Neuronal stem cell (in vitro differentiated cells): Measurements from ENCODE around the gene PLXNB3.

ENCODE experiments used
- DNase-seq: peaks from one replicate; pipeline ENCODE4 v3.0.0-alpha.2; 2013; ENCODE audit warnings: low spot score
- H2AFZ ChIP-seq: one replicate; pipeline ENCODE4 v1.6.1; 2013; ENCODE audit warnings: mild to moderate bottlenecking, low read length, inconsistent platforms
- H2AK5ac ChIP-seq: 2 replicates; pipeline ENCODE4 v1.6.1; 2013; ENCODE audit warnings: low read depth, mild to moderate bottlenecking, inconsistent platforms, low read length, moderate library complexity, mixed read lengths
- H2BK120ac ChIP-seq: 2 replicates; pipeline ENCODE4 v1.6.1; 2013; ENCODE audit warnings: low read depth, mild to moderate bottlenecking, inconsistent platforms, low read length, moderate library complexity, mixed read lengths
- H2BK12ac ChIP-seq: one replicate; pipeline ENCODE4 v1.6.1; 2013; ENCODE audit warnings: low read length, inconsistent platforms
- H2BK15ac ChIP-seq: 2 replicates; pipeline ENCODE4 v1.6.1; 2013; ENCODE audit warnings: mild to moderate bottlenecking, low read length, inconsistent platforms, mixed read lengths
- H2BK5ac ChIP-seq: one replicate; pipeline ENCODE4 v1.6.1; 2013; ENCODE audit warnings: inconsistent platforms, mild to moderate bottlenecking, low read length, moderate library complexity
- H3K14ac ChIP-seq: one replicate; pipeline ENCODE4 v1.6.1; 2013; ENCODE audit warnings: low read length, inconsistent platforms
- H3K18ac ChIP-seq: 2 replicates; pipeline ENCODE4 v1.6.1; 2013; ENCODE audit warnings: low read length, inconsistent platforms
- H3K23ac ChIP-seq: 2 replicates; pipeline ENCODE4 v1.6.1; 2013; ENCODE audit warnings: low read depth, mild to moderate bottlenecking, mixed read lengths, low read length, inconsistent platforms; ENCODE audit not compliant: poor library complexity
- H3K27ac ChIP-seq: replicated peaks from 3 replicates; pipeline ENCODE4 v1.5.1; 2013; ENCODE audit warnings: low read length, inconsistent platforms
- H3K27me3 ChIP-seq, 3 experiments: 2 replicates each; pipeline ENCODE4 v1.6.1; 2013; ENCODE audit warnings: low read length in 3 of 3, mild to moderate bottlenecking in 2 of 3, inconsistent platforms in 1 of 3, low read depth in 1 of 3, mixed read lengths in 1 of 3, moderate library complexity in 1 of 3; ENCODE audit not compliant: control insufficient read depth in 3 of 3, insufficient read depth in 3 of 3
- H3K36me3 ChIP-seq, 2 donors: replicated peaks in 1 of 2; 2 replicates each; pipeline ENCODE4 v1.6.1; 2013; ENCODE audit warnings: low read length in 2 of 2; ENCODE audit not compliant: control insufficient read depth in 2 of 2, insufficient read depth in 2 of 2
- H3K4ac ChIP-seq: 2 replicates; pipeline ENCODE4 v1.6.1; 2013; ENCODE audit warnings: inconsistent platforms, mild to moderate bottlenecking, low read length, moderate library complexity
- H3K4me1 ChIP-seq, 2 donors: 1 replicate in 1 of 2; 2 replicates in 1 of 2; pipeline ENCODE4 v1.6.1; 2013; ENCODE audit warnings: low read length in 2 of 2, low read depth in 1 of 2; ENCODE audit not compliant: control insufficient read depth in 2 of 2, insufficient read depth in 1 of 2
- H3K4me2 ChIP-seq: one replicate; pipeline ENCODE4 v1.6.1; 2013; ENCODE audit warnings: mild to moderate bottlenecking, low read length, inconsistent platforms; ENCODE audit not compliant: insufficient read depth, poor library complexity, severe bottlenecking
- H3K4me3 ChIP-seq, 2 donors: 2 replicates each; pipeline ENCODE4 v1.5.1; 2013; ENCODE audit warnings: low read length in 2 of 2, mild to moderate bottlenecking in 2 of 2, inconsistent platforms in 1 of 2, moderate library complexity in 1 of 2
- H3K79me1 ChIP-seq: one replicate; pipeline ENCODE4 v1.6.1; 2013; ENCODE audit warnings: low read depth, mild to moderate bottlenecking, inconsistent platforms, low read length, moderate library complexity
- H3K9ac ChIP-seq: one replicate; pipeline ENCODE4 v1.6.1; 2013; ENCODE audit warnings: mild to moderate bottlenecking, low read depth, low read length, inconsistent platforms; ENCODE audit not compliant: poor library complexity
- H3K9me3 ChIP-seq, 2 donors: replicated peaks in 1 of 2; 2 replicates each; pipeline versions ENCODE3 to v1.6.1; 2013; ENCODE audit warnings: low read length in 2 of 2, mild to moderate bottlenecking in 2 of 2, inconsistent platforms in 1 of 2, low read depth in 1 of 2, mixed read lengths in 1 of 2, moderate library complexity in 1 of 2; ENCODE audit not compliant: control insufficient read depth in 2 of 2, insufficient read depth in 1 of 2
- H4K8ac ChIP-seq: one replicate; pipeline ENCODE4 v1.6.1; 2013; ENCODE audit warnings: low read depth, mild to moderate bottlenecking, inconsistent platforms, low read length, moderate library complexity
- H4K91ac ChIP-seq: one replicate; pipeline ENCODE4 v1.6.1; 2013; ENCODE audit warnings: low read length, low read depth, mild to moderate bottlenecking, inconsistent platforms; ENCODE audit not compliant: poor library complexity
- WGBS, 2 donors: extraction: QIAGEN DNeasy Blood & Tissue Kit; methylation state at CpG; one replicate each; pipeline ENCODE4 v1.1.7; 2013; ENCODE audit warnings: missing lambda C conversion rate in 2 of 2, mixed read lengths in 1 of 2; ENCODE audit not compliant: insufficient read length in 2 of 2, insufficient replicate concordance in 1 of 2; ENCODE audit errors: extremely low coverage in 2 of 2; 5-methylcytosine and 5-hydroxymethylcytosine counted together

Gene PLXNB3

GRCh38 chrX:153825042-153825441 is 61.0 kb downstream of the PLXNB3 start:
- H3K4me3 ChIP-seq = no peak overlapping the region
- no peak overlapping the region for H2BK120ac ChIP-seq
- H3K4me1 ChIP-seq = peaks cover 0 to 5% of the 10 kb centered on the region in 2 donors
- no CpG with 5 or more reads among the region's 8 CpGs for WGBS, 2 donors
- no peak overlapping the region for H3K27ac ChIP-seq
- no peak overlapping the region for H2BK12ac ChIP-seq
- no peak overlapping the region for H3K9ac ChIP-seq
- no peak overlapping the region for H3K23ac ChIP-seq
- no peak overlapping the region for H2AFZ ChIP-seq
- H3K36me3 ChIP-seq = peaks cover 0 to 15% of the 10 kb centered on the region in 2 donors
- no peak overlapping the region for H2BK5ac ChIP-seq
- H4K91ac ChIP-seq = no peak overlapping the region
- H3K27me3 ChIP-seq = peaks cover 0 to 16% (median 14%) of the 10 kb centered on the region in 3 experiments
- no peak overlapping the region for H2AK5ac ChIP-seq
- no peak overlapping the region for H3K4ac ChIP-seq
- no peaks in the 10 kb centered on the region for H3K9me3 ChIP-seq
- H3K79me1 ChIP-seq = no peaks in the 10 kb centered on the region
- H3K4me2 ChIP-seq = no peak overlapping the region
- H3K14ac ChIP-seq = no peak overlapping the region
- no peak overlapping the region for H4K8ac ChIP-seq
- no peak overlapping the region for H3K18ac ChIP-seq
- no peak overlapping the region for H2BK15ac ChIP-seq
- no peak for DNase-seq
